ENCODE results near the gene ITPA. TPM values are rescaled to one million over a fixed set of nuclear protein-coding genes. Genes with fewer than 3 reads are reported as not detected.

Gene ITPA
- total RNA-seq, 1 experiment from 2014 or later: 42.5 TPM

DNA sequence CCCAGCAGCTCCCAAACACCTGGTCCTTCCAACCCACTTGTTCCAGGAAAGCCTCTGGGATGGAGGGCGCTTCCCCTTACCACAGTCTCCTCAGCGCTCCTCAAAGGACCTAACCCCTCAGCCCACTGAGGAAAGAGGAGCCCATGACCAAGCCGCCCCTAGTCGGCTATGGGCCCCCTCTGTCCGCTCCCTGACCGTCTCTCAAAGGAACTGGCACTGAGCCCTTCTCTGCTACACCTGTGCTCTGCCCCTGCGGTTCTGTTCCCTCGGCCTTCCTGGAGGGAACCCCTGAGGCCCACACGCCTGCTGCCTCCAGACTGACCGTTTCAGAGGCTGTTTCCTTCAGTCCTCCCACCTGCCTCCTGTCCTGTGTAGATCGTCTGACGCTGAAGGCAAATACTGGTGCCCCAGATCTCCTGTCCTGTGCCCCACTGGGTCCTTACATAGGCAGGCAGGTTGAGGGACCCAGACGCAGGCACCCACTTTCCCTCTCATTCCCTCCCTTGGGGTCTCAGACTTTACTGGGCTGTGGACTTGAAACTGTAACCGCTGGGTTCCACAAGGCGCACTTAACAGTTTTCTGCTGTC lies 31.6 kb downstream of the ITPA start:
- no peak overlapping the region for H3K4me3 Mint-ChIP-seq (ENCODE audit: low read depth, unreplicated experiment)
- no peaks in the 10 kb centered on the region for H3K9me3 Mint-ChIP-seq (ENCODE audit: low read depth, unreplicated experiment)
- peaks cover 12% of the 10 kb centered on the region for H3K4me1 Mint-ChIP-seq (ENCODE audit: low read depth, unreplicated experiment)
- peaks cover 30% of the 10 kb centered on the region for H3K36me3 Mint-ChIP-seq (ENCODE audit: insufficient read depth, unreplicated experiment)
- TF ChIP-seq, protein P1, sequence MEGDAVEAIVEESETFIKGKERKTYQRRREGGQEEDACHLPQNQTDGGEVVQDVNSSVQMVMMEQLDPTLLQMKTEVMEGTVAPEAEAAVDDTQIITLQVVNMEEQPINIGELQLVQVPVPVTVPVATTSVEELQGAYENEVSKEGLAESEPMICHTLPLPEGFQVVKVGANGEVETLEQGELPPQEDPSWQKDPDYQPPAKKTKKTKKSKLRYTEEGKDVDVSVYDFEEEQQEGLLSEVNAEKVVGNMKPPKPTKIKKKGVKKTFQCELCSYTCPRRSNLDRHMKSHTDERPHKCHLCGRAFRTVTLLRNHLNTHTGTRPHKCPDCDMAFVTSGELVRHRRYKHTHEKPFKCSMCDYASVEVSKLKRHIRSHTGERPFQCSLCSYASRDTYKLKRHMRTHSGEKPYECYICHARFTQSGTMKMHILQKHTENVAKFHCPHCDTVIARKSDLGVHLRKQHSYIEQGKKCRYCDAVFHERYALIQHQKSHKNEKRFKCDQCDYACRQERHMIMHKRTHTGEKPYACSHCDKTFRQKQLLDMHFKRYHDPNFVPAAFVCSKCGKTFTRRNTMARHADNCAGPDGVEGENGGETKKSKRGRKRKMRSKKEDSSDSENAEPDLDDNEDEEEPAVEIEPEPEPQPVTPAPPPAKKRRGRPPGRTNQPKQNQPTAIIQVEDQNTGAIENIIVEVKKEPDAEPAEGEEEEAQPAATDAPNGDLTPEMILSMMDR (IDR thresholded peaks at IDR 0.05; ENCODE audit: unreplicated experiment): no peak
- CTCF ChIA-PET: no interaction called here
- no peak overlapping the region for H3K27ac Mint-ChIP-seq (ENCODE audit: unreplicated experiment)
- intact Hi-C loops (cut with micrococcal nuclease; ENCODE audit: unreplicated experiment): no loop called here
- no TSS peak for BruUV-seq (replicated peaks)
- no peak for DNase-seq
- peaks cover 21% of the 10 kb centered on the region for H3K27me3 Mint-ChIP-seq (ENCODE audit: unreplicated experiment)

DNA sequence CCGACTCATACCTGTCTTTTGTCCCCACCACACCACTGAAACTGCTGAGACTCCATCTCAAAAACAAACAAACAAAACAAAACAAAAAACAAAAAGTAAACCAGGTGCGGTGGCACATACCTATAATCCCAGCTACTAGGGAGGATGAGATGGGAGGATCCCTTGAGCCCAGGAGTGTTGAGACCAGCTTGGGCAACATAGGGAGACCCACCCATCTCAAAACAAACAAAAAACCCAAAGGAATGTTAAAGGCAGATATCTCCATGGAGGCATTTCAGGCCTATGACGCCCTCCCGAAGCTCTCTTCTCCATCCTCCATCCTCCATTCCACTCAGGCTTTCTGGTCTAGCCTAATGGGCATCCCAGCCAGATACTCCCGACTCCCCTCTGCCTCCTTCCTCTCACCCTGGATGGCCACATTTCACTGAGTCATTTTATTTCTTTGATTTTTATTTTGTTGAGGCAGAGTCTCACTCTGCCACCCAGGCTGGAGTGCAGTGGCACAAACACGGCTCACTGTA lies 32.9 kb downstream of the ITPA start:
- Mint-ChIP-seq H3K4me3 (ENCODE audit: low read depth, unreplicated experiment) (no peak overlapping the region), H3K9me3 (ENCODE audit: low read depth, unreplicated experiment) (no peaks in the 10 kb centered on the region), H3K36me3 (ENCODE audit: insufficient read depth, unreplicated experiment) (peaks cover 25% of the 10 kb centered on the region), H3K27me3 (ENCODE audit: unreplicated experiment) (peaks cover 21% of the 10 kb centered on the region), H3K27ac (ENCODE audit: unreplicated experiment) (no peak overlapping the region), H3K4me1 (ENCODE audit: low read depth, unreplicated experiment) (no peaks in the 10 kb centered on the region)
- intact Hi-C loops (cut with micrococcal nuclease; ENCODE audit: unreplicated experiment): no loop called here
- BruUV-seq (replicated peaks): no TSS peak
- no peak for DNase-seq
- CTCF ChIA-PET: interaction anchor here (0.7 kb wide), 1 partner anchor 53 kb away, joined by 4 read pairs; no protein-coding TSS in a partner anchor
- TF ChIP-seq, protein P1 (IDR thresholded peaks at IDR 0.05; ENCODE audit: unreplicated experiment): no peak

DNA sequence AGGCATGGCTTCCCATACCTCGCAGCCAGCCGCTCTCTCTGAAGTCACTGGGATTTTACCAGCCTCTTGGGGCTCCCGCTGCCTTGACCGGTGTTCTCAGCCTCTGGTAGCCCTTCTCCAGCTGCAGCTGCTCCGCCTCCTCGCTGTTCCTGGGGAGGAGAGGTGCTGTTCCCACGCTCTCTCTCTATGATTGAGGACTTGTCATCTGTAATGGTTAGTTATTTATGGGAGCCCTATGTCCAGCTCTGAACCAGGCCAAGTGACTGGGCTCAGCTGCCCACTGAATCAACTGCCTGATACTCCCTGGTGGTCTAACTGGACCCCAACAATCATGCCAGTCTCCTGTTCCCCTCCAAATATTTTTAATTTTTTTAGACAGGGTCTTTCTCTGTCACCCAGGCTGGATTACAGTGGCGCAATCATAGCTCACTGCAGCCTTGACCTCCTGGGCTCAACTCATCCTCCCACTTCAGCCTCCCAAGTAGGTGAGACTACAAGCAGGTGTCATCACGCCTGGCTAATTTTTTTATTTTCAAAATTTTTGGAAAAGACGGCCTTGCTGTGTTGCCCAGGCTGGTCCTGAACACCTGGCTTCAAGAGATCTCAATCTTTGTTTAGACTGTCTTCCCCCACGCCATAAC lies 34.5 kb downstream of the ITPA start:
- Mint-ChIP-seq H3K36me3 (ENCODE audit: insufficient read depth, unreplicated experiment) (peaks cover 14% of the 10 kb centered on the region), H3K27me3 (ENCODE audit: unreplicated experiment) (peaks cover 21% of the 10 kb centered on the region), H3K4me1 (ENCODE audit: low read depth, unreplicated experiment) (no peaks in the 10 kb centered on the region), H3K4me3 (ENCODE audit: low read depth, unreplicated experiment) (no peak overlapping the region), H3K27ac (ENCODE audit: unreplicated experiment) (no peak overlapping the region), H3K9me3 (ENCODE audit: low read depth, unreplicated experiment) (no peaks in the 10 kb centered on the region)
- DNase-seq: no peak
- BruUV-seq (replicated peaks): no TSS peak
- TF ChIP-seq, protein P1 (IDR thresholded peaks at IDR 0.05; ENCODE audit: unreplicated experiment): no peak
- CTCF ChIA-PET: no interaction called here
- intact Hi-C loops (cut with micrococcal nuclease; ENCODE audit: unreplicated experiment): no loop called here

DNA sequence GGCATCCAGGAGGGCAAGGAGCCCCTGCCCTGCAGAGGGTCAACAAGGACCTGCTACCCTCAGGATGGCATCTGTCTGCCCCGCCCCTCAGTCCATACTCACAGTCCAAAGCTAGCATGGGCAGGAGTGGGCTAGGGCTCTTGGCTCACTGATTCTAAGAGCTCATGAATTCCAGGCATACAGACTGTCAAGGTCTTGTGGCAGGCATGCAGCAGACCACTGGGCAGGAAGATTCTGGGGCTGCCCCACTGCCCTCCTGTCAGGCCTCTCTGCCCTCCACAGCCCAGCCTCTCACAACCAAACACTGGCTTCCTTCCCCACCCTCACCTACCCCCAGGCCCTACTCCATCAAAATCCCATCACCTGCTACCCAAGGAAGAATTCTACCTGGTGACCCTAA lies 35.3 kb downstream of the ITPA start:
- Mint-ChIP-seq H3K27ac (ENCODE audit: unreplicated experiment) (no peak overlapping the region), H3K4me1 (ENCODE audit: low read depth, unreplicated experiment) (no peaks in the 10 kb centered on the region), H3K4me3 (ENCODE audit: low read depth, unreplicated experiment) (no peak overlapping the region), H3K27me3 (ENCODE audit: unreplicated experiment) (peaks cover 19% of the 10 kb centered on the region), H3K36me3 (ENCODE audit: insufficient read depth, unreplicated experiment) (peaks cover 10% of the 10 kb centered on the region), H3K9me3 (ENCODE audit: low read depth, unreplicated experiment) (no peaks in the 10 kb centered on the region)
- intact Hi-C loops (cut with micrococcal nuclease; ENCODE audit: unreplicated experiment): no loop called here
- no peak for DNase-seq
- CTCF ChIA-PET: no interaction called here
- no TSS peak for BruUV-seq (replicated peaks)
- TF ChIP-seq, protein P1 (IDR thresholded peaks at IDR 0.05; ENCODE audit: unreplicated experiment): no peak

Measured in Calu3 (cell line).